Activated CD8-positive, alpha-beta memory T cell treated with anti-CD3 and anti-CD28 coated beads for 36 hours (primary cell): ENCODE data around the gene AUTS2. TPM values are rescaled to one million over a fixed set of nuclear protein-coding genes. Genes with fewer than 3 reads are reported as not detected.

ENCODE experiments used
- CTCF ChIA-PET: fragments of 350-600 bp; sonication (Branson Sonifier 250); formaldehyde crosslinking; loops from one replicate; lab custom pipeline; 2021; ENCODE audit warnings: antibody characterized with exemption; lab: Charles Lee
- POLR2A ChIA-PET: fragments of 350-600 bp; sonication (Branson Sonifier 250); formaldehyde crosslinking; loops from one replicate; lab custom pipeline; 2021; ENCODE audit warnings: antibody characterized with exemption; lab: Charles Lee
- total RNA-seq, 2 experiments: library from RNA; stranded (reverse); gene quantifications; one replicate each; pipeline ENCODE4 v1.2.3, GENCODE V29; 2021

The AUTS2 gene
- total RNA-seq, 2 experiments from 2014 or later = 3.4 to 3.5 TPM

DNA sequence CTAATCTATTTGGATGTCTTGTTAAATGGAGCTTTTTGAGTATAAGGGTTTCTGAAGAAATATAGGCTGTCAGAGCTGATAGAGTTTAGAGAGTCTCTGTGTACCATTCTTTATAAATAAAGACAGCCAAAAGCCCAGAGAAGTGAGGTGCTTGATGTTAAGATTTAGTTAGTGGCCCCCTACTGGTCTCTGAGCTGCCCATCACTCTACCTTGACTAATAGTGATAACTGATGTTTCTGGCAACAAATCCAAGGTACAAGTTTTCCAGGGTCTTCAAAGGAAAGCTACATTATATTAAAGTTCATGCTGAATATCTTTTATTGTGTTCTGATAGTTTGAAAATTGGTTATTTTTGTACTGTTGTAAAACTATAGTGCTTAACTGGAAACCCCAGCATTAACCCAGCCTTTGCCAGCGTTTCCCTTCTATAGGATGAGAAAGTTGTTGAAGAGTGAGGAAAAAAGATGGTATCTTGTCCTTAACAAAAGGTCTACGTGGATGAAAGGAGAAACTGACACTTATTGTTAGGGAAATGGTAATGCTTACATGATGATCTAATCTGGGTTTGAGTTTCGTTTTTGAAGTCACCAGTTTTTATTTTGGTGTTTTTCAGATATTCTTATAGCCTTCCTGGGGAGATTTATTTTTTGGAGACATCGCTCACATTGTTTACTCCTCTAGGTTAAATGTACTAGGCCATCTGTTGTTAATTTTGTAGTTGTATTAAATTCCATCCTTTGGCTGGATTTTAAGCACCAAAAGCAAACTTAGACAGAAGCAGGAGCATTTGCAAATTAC lies 79.0 kb downstream of the AUTS2 start:
- CTCF ChIA-PET = interaction anchor here (0.6 kb wide), 1 partner anchor 12 kb away, joined by 3 read pairs; no protein-coding TSS in a partner anchor
- POLR2A ChIA-PET = no interaction called here

- POLR2A ChIA-PET = no interaction called here
- CTCF ChIA-PET = no interaction called here
Observed at GRCh38 chr7:69677881-69678493, 79.7 kb downstream of the AUTS2 start.

DNA sequence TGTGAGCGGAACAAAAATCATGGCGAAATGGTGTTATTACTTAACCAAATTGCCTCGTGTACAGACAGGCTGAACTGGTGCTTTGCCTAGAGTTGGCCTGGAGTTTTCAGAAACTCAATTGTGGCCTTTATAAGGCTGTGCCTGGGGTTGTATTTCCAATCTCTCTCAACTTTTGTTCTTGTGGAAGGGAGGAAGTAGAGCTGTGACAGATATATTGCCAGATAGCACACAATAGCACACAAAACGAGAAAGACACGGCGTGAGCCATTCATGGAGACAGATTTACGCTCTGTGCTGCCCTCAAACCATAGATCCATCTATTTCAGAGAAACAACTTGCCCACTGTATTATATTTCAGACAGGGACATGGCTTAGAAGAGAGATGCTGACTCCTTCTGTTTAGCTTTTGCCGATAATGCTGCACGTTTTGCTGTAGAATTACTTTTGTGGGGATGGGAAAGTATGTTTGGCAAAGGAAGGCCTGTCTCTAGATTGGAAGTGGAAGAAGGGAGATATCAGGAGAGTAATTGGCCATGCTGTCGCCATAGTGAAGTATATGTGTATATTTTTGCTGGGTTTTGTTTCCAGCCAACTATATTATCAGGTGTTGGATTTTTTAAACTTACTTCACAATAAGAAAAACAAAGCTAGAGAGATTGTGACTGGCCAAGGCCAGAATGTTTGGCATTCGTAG lies 80.4 kb downstream of the AUTS2 start:
- POLR2A ChIA-PET = no interaction called here
- CTCF ChIA-PET = no interaction called here

- POLR2A ChIA-PET = no interaction called here
- CTCF ChIA-PET = no interaction called here
Observed at GRCh38 chr7:69681181-69681580, 82.9 kb downstream of the AUTS2 start.

DNA sequence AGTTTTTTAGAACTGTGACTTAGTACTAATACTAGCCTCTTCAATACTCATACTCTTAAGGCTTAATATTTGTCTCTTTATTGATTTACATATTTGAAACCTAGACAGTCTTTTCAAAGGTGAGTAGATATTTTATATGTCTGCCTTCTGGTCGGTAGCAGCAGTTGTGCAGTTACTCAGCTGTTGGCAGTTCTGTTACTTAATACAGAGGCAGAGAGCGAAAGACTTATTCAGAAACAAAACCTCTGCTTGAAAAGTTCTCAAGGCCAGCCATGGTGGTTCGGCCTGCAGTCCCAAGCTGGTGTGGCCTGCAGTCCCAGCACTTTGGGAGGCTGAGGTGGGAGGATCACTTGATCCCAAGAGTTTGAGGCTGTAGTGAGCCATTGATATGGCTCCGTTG lies 84.2 kb downstream of the AUTS2 start:
- POLR2A ChIA-PET = no interaction called here
- CTCF ChIA-PET = no interaction called here

DNA sequence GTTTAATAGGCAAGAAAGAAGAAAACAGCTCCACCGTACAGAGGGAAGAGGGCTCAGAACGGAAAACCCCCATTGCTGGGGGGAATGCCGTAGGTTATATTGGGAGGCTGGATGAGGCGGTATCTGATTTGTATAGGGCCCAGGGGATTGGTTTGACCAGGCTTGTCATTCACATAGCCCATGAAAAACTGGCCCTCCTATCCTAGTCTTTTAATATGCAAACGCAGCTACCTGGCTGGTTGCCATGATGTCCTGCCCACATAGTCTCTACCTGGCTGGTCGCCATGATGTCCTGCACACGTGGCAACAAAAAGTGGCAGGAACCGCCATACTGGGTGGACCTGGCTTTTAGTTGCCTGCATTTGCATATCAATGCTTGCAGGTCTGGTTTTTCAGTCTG lies 84.7 kb downstream of the AUTS2 start:
- ChIA-PET CTCF (no interaction called here), POLR2A (no interaction called here)

DNA sequence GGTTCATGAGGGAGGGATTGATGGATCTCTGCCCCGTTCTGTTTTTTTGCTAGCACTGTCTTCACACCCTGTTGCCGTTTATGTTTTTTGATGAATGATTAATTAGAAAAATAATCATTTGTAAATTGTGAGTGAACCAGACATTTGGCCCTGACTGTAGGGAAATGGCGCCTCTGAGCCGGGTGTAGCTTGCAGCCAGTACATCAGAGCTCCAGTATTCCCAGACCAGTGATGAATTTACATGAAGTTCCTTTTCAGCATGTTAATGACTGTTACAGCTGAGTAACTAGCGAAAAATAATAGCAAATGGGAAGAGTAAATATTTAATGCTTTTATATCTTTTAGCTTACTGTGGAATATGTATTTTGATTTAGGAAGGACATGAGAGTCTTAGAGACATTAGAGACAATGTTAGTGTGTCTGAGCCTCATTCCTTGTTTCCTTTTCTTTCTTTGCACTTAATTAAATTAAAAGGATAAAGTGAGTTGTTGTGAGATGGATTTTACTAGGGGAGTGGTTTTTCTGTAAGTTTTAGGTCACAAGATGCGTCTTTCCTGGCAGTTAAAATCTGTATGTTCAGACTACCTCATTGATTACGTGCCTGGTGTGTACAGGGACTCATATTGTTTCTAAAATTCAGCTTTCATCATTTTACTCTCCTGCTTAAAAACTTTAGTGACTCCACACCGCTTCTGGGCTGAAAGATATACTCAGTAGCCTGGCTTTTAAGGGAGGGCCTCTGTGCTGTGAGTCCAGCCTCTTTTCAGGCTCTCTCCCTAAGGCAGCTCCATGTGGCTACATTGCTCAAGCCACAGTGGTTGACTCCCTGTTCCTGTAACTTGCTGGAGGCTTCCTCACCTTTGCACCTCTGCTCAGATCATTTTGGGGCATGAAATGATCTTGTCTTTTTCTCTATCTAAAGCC lies 86.4 kb downstream of the AUTS2 start:
- CTCF ChIA-PET = no interaction called here
- POLR2A ChIA-PET = no interaction called here

GRCh38 chr7:69685293-69685631 lies 87.0 kb downstream of the AUTS2 start:
- POLR2A ChIA-PET = no interaction called here

DNA sequence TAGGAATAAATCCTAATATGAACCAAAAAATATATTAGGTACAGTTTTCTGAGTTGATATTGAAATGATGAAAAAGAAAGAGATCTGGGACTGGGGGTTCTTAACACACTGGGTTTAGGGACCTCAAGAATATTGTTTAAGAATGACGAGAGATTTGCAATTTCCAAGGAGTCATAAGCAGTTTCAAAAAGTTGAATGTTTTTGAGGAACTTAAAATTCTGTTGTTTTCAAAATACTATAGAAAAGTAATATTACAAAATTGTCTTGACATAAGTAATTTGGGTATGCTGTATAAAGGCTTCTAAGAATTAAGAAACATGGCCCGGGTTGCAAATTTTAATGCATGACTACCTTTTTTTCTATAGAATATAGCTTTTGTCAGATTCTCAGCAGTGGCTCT lies 88.1 kb downstream of the AUTS2 start:
- ChIA-PET POLR2A (no interaction called here), CTCF (no interaction called here)

More at GRCh38 chr7:69685293-69685631, 87.0 kb downstream of the AUTS2 start:
- CTCF ChIA-PET = no interaction called here

DNA sequence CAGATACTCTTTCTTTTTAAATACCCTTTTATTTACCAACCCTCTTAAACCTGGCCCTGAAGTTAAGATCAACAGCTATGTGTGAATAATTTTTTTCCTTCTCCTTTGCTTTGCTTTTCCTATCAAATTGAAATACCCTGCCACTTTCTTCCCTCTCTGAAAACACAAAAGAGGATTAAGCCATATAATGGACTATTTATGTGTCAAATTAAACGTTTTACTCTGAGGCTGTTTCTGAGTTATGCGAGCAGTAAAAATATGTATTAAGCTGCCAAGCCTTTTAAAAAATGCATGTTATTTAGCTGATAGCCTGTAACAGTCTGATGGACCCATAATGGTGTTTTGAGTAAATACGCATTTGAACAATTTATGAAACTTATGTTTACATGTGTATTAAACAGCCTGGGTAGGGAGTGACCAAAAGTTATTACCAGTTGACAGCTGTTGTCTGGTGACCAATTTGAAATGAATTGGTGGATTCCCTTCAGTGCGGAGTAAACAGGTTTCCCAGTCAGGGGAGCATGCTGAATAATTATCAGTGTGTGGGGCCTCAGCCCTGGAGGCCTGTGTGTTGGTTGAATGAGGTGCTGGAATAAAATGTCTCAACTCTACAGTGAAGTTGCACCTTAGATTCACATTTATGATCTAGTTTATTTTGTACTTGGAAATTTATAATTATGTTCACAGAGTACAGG lies 89.6 kb downstream of the AUTS2 start:
- ChIA-PET POLR2A (no interaction called here), CTCF (no interaction called here)

DNA sequence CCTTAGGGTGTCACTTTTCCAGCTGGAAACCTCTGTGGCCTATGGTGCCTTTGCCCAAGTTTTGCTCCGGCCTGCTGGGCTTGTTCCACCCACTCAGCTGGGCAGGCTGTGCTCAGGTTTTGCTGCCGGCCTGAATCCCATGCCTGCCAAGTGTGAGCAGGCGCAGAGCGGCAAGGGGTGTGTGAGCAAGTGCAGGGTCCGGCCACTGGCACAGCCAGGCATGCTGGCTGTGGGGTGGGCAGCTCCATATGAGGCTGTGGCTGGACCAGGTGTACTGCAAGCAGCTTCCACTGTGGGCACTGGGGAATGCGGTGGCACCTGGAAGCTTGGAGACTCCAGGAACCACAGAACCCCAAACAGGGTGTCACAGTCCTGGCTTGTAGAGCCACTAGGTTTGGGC lies 92.1 kb downstream of the AUTS2 start:
- CTCF ChIA-PET = no interaction called here
- POLR2A ChIA-PET = no interaction called here

- ChIA-PET CTCF (no interaction called here), POLR2A (no interaction called here)
Observed at GRCh38 chr7:69691327-69691726, 93.1 kb downstream of the AUTS2 start.

DNA sequence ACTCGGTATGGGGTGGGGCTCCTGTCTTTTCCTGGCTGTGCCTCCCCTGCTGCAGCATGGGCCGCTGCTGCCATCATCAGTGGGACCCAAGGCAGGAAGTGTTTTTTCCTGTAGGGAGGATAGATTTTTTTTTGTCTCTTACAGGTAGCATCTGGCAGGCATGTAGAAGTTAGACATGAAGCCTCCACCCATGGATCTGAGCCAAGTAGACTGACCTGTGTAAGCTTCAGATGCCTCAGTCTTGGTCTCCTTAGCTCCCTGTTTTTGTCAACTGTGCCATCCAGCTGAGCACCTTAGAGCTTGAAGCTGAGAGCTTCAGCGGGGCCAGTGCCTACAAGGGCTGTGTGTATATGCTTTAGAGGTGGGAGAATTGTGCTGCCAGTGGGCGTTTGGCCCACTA lies 93.5 kb downstream of the AUTS2 start:
- ChIA-PET CTCF (no interaction called here), POLR2A (no interaction called here)

DNA sequence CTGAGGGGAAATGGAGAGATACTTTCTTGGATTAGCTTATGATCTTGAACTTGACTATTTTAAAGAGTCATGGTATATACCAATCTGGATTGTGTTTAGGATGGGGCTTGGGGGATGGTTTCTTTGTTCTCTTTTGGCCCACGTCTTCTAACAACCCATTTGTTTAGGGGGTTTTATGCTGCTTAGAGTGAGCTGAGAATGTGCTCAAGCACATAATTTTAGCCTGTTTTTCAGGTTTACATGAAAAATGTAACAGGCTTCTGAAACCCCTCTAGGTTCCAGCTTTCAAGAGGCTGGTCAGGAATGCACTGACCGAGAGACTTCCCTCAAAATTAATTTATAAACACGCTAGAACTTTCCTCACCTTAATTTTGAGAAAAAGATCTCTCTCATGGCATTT lies 94.3 kb downstream of the AUTS2 start:
- CTCF ChIA-PET = no interaction called here
- POLR2A ChIA-PET = no interaction called here

DNA sequence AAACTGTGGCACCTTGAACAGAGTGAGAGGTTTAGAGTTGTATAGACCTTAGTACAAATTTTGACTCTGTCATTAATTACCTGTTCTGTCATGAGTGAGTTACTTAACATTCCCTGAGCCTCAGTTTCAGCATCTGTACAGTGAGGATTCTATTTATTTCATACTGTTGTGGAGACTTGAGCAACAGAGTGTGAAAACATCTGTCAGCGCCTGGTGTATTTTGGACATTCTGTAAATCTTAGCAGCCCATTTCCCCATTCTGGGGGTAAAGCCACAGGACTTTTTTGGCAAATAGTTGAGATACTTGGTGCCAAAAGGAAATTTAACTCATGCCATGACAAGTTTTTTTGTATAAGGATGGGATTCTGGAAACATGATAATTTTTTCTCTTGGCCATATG lies 94.8 kb downstream of the AUTS2 start:
- ChIA-PET POLR2A (no interaction called here), CTCF (no interaction called here)

DNA sequence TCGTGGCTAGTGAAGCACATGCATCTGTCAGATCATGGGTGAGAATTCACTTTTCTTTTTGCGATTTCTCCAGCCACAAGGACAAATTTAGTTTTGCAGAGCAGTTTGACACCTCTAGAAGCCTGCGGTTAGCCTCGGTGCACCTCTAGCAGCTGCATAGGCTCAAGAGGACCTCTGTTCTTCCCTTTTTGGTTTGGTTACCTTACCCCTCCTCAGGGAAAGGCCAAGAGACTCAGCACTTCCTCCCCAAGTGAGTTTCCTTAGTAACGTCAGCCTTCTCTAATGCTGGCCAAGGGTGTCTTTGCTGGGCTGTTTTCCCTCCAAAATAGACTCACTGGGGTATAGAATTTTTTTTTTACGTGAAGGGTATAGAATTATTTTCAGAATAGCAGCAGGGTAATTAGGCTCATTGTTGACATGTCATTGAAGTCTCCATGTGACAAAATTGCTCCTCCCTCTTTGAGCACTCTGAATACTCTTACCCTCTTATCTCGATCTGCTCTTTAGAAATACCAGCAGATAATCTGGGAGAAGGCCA lies 97.8 kb downstream of the AUTS2 start:
- ChIA-PET CTCF (no interaction called here), POLR2A (no interaction called here)

GRCh38 chr7:69696686-69697685 lies 98.7 kb downstream of the AUTS2 start:
- ChIA-PET POLR2A (no interaction called here), CTCF (no interaction called here)
